Activated CD8-positive, alpha-beta T cell treated with anti-CD3 and anti-CD28 coated beads for 36 hours (primary cell): ENCODE measurements around the gene MEGF11. TPM values are rescaled to one million over a fixed set of nuclear protein-coding genes. Genes with fewer than 3 reads are reported as not detected.

ENCODE experiments used
- ATAC-seq: fragments of 200-7000 bp; cut with Tn5 transposase; one replicate; pipeline ENCODE4 v1.10.0; 2021; ENCODE audit warnings: mild to moderate bottlenecking, moderate library complexity
- CTCF ChIA-PET: fragments of 350-600 bp; sonication (Branson Sonifier 250); formaldehyde crosslinking; loops from one replicate; lab custom pipeline; 2021; ENCODE audit warnings: antibody characterized with exemption; lab: Charles Lee
- POLR2A ChIA-PET: fragments of 350-600 bp; sonication (Branson Sonifier 250); formaldehyde crosslinking; loops from one replicate; lab custom pipeline; 2021; ENCODE audit warnings: antibody characterized with exemption; lab: Charles Lee
- DNase-seq: peaks from one replicate; pipeline ENCODE4 v3.0.0-alpha.2; 2020
- H3K27ac Mint-ChIP-seq: one replicate; pipeline ENCODE4 v1.8.0; 2021; ENCODE audit warnings: mild to moderate bottlenecking, mixed read lengths
- H3K27me3 Mint-ChIP-seq: one replicate; pipeline ENCODE4 v1.8.0; 2021; ENCODE audit warnings: mixed read lengths
- H3K36me3 Mint-ChIP-seq: one replicate; pipeline ENCODE4 v1.8.0; 2021; ENCODE audit warnings: low read depth, mixed read lengths
- H3K4me1 Mint-ChIP-seq: one replicate; pipeline ENCODE4 v1.8.0; 2021; ENCODE audit warnings: low read depth, mixed read lengths
- H3K4me3 Mint-ChIP-seq: one replicate; pipeline ENCODE4 v1.8.0; 2021; ENCODE audit warnings: mild to moderate bottlenecking, moderate library complexity, mixed read lengths
- H3K9me3 Mint-ChIP-seq: one replicate; pipeline ENCODE4 v1.8.0; 2021; ENCODE audit warnings: mixed read lengths
- CTCF ChIP-seq: fragments of 200-600 bp; IDR thresholded peaks from one replicate; pipeline ENCODE4 v1.8.0; 2022; ENCODE audit warnings: antibody characterized with exemption, mild to moderate bottlenecking
- intact Hi-C: fragments of 100-400 bp; cut with micrococcal nuclease; formaldehyde crosslinking; loops from one replicate; pipeline ENCODE4 v1.10.0; 2022
- total RNA-seq, 2 experiments: library from RNA; stranded (reverse); gene quantifications; one replicate each; pipeline ENCODE4 v1.2.3, GENCODE V29; 2021

The MEGF11 gene
- total RNA-seq, 2 experiments from 2014 or later = not detected

- CTCF ChIA-PET = no interaction called here
- POLR2A ChIA-PET = no interaction called here
- Mint-ChIP-seq H3K36me3 (no peaks in the 10 kb centered on the region), H3K4me3 (no peak overlapping the region), H3K4me1 (no peaks in the 10 kb centered on the region), H3K27me3 (no peaks in the 10 kb centered on the region), H3K27ac (no peak overlapping the region), H3K9me3 (no peaks in the 10 kb centered on the region)
- intact Hi-C loops = no loop called here
- DNase-seq (no peak), ATAC-seq (no peak)
- TF ChIP-seq CTCF = no peak
These were observed 188.2 kb downstream of the MEGF11 start for GRCh38 chr15:66065325-66065724.

- Mint-ChIP-seq H3K4me1 (no peaks in the 10 kb centered on the region), H3K27me3 (peaks cover 1% of the 10 kb centered on the region), H3K4me3 (no peak overlapping the region), H3K27ac (no peak overlapping the region), H3K36me3 (no peaks in the 10 kb centered on the region), H3K9me3 (no peaks in the 10 kb centered on the region)
- DNase-seq = no peak
- intact Hi-C loops = no loop called here
- ATAC-seq = no peak
- CTCF ChIA-PET = no interaction called here
- POLR2A ChIA-PET = no interaction called here
- TF ChIP-seq CTCF = no peak
These were observed 190.4 kb downstream of the MEGF11 start for GRCh38 chr15:66063147-66063546.

- no peaks in the 10 kb centered on the region for H3K9me3 Mint-ChIP-seq
- peaks cover 1% of the 10 kb centered on the region for H3K27me3 Mint-ChIP-seq
- H3K36me3 Mint-ChIP-seq = no peaks in the 10 kb centered on the region
- no peak for TF ChIP-seq CTCF
- ChIA-PET CTCF (interaction anchor here (1.8 kb wide), 1 partner anchor 10 kb away, joined by 4 read pairs; no protein-coding TSS in a partner anchor), POLR2A (interaction anchor here (0.7 kb wide), 1 partner anchor 1901 kb away, joined by 3 read pairs; no protein-coding TSS in a partner anchor)
- H3K4me3 Mint-ChIP-seq = no peak overlapping the region
- ATAC-seq (no peak), DNase-seq (no peak)
- no peak overlapping the region for H3K27ac Mint-ChIP-seq
- no peaks in the 10 kb centered on the region for H3K4me1 Mint-ChIP-seq
- intact Hi-C loops = no loop called here
These were observed 196.5 kb downstream of the MEGF11 start for GRCh38 chr15:66057089-66057488.

GRCh38 chr15:66053991-66054390 is 199.6 kb downstream of the MEGF11 start:
- Mint-ChIP-seq H3K27ac (no peak overlapping the region), H3K9me3 (no peaks in the 10 kb centered on the region), H3K4me3 (no peak overlapping the region), H3K36me3 (no peaks in the 10 kb centered on the region), H3K27me3 (peaks cover 3% of the 10 kb centered on the region), H3K4me1 (no peaks in the 10 kb centered on the region)
- TF ChIP-seq CTCF = no peak
- DNase-seq (no peak), ATAC-seq (no peak)
- intact Hi-C loops = no loop called here
- POLR2A ChIA-PET = no interaction called here
- CTCF ChIA-PET = no interaction called here

GRCh38 chr15:66051833-66052232 is 201.7 kb downstream of the MEGF11 start:
- intact Hi-C loops = no loop called here
- DNase-seq (no peak), ATAC-seq (no peak)
- Mint-ChIP-seq H3K9me3 (no peaks in the 10 kb centered on the region), H3K27ac (no peak overlapping the region), H3K4me1 (no peaks in the 10 kb centered on the region), H3K36me3 (no peaks in the 10 kb centered on the region), H3K4me3 (no peak overlapping the region), H3K27me3 (peaks cover 2% of the 10 kb centered on the region)
- CTCF ChIA-PET = no interaction called here
- POLR2A ChIA-PET = no interaction called here
- no peak for TF ChIP-seq CTCF
